Esophagus muscularis mucosa (tissue), 3 donors: Measurements from ENCODE around the gene MVB12B.

Source experiments
- EP300 ChIP-seq: sonication (generic); formaldehyde crosslinking; IDR thresholded peaks from one replicate; pipeline ENCODE4 v1.6.1; 2017; ENCODE audit warnings: antibody characterized with exemption
- TF ChIP-seq, protein P1 (sequence below), 3 experiments: fragments of 200-600 bp in 2 of 3; fragments of 450-650 bp in 1 of 3; sonication (generic) in 2 of 3; IDR thresholded peaks; one replicate each; pipeline ENCODE4 v1.5.1; 2017 to 2019; ENCODE audit warnings: antibody characterized with exemption in 3 of 3, mild to moderate bottlenecking in 2 of 3, moderate library complexity in 1 of 3

DNA sequence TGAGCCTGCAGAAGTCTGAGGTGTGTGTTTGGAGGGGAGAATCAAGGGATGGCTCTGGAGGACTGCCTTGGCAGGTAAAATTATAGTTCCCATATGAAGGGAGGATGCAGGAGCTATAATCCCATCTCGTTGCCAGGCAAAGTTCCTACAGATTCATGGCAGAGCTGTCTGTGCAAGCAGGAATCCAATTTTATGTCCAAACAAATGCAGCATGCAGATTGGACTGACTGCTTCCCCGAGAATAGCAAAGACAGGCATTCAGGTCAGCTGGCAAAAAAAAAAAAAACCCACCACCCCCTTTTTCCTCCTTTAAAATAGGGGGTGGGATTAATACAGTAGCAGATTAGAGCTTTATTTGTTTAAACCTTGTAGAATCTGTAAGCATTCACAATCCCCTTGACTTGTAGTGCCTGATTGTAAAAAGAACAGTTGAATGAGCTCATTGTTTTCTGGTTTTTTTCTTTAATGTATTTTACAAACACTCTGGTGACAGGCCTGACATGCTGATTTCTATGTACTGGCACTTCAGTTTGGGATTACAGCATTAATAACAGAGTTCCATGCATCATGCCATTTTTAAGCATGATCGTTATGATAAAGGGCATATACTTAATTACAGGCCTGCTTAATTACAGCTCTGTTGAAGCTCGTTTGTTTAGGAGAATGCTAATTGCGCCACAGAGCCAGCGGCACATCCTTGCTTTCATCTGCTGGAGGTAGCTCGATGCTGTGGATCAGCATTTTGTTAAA lies 145.7 kb downstream of the MVB12B start:
- TF ChIP-seq, protein P1, sequence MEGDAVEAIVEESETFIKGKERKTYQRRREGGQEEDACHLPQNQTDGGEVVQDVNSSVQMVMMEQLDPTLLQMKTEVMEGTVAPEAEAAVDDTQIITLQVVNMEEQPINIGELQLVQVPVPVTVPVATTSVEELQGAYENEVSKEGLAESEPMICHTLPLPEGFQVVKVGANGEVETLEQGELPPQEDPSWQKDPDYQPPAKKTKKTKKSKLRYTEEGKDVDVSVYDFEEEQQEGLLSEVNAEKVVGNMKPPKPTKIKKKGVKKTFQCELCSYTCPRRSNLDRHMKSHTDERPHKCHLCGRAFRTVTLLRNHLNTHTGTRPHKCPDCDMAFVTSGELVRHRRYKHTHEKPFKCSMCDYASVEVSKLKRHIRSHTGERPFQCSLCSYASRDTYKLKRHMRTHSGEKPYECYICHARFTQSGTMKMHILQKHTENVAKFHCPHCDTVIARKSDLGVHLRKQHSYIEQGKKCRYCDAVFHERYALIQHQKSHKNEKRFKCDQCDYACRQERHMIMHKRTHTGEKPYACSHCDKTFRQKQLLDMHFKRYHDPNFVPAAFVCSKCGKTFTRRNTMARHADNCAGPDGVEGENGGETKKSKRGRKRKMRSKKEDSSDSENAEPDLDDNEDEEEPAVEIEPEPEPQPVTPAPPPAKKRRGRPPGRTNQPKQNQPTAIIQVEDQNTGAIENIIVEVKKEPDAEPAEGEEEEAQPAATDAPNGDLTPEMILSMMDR (IDR thresholded peaks at IDR 0.05) = no peak
- TF ChIP-seq EP300 = no peak
